Activated naive CD8-positive, alpha-beta T cell (primary cell): ENCODE data around the gene WASF2.
A peak's percentile ranks its signal among the peaks of the same experiment; 100 is the strongest.
"Not testable (repeated sequence)": the region's sequence is repeated elsewhere in the genome, so short reads cannot be mapped to it uniquely, and the experiment has no call there.

ENCODE experiments used
- H3K27ac Mint-ChIP-seq: one replicate; pipeline ENCODE4 v1.8.0; 2021; ENCODE audit warnings: mixed read lengths
- H3K27me3 Mint-ChIP-seq: one replicate; pipeline ENCODE4 v1.8.0; 2021; ENCODE audit warnings: mixed read lengths
- H3K36me3 Mint-ChIP-seq: one replicate; pipeline ENCODE4 v1.8.0; 2021; ENCODE audit warnings: mixed read lengths
- H3K4me1 Mint-ChIP-seq: one replicate; pipeline ENCODE4 v1.8.0; 2021; ENCODE audit warnings: low read depth, mixed read lengths
- H3K4me3 Mint-ChIP-seq: one replicate; pipeline ENCODE4 v1.8.0; 2021; ENCODE audit warnings: mild to moderate bottlenecking, mixed read lengths
- H3K9me3 Mint-ChIP-seq: one replicate; pipeline ENCODE4 v1.8.0; 2021; ENCODE audit warnings: low read depth, mixed read lengths

The WASF2 gene

GRCh38 chr1:27436204-27437159, 53.5 kb downstream of the WASF2 start:
- peaks cover 73% of the 10 kb centered on the region for H3K4me1 Mint-ChIP-seq
- H3K4me3 Mint-ChIP-seq = peak overlapping the region; percentile 53
- H3K27ac Mint-ChIP-seq = peak overlapping the region; percentile 86
- H3K36me3 Mint-ChIP-seq = peaks cover 10% of the 10 kb centered on the region
- no peaks in the 10 kb centered on the region for H3K9me3 Mint-ChIP-seq
- H3K27me3 Mint-ChIP-seq = no peaks in the 10 kb centered on the region

GRCh38 chr1:27435566-27436203, 54.3 kb downstream of the WASF2 start:
- Mint-ChIP-seq H3K36me3 (peaks cover 10% of the 10 kb centered on the region), H3K4me3 (peak overlapping the region; percentile 53)

GRCh38 chr1:27433706-27434105, 56.3 kb downstream of the WASF2 start:
- peaks cover 86% of the 10 kb centered on the region for H3K4me1 Mint-ChIP-seq
- H3K4me3 Mint-ChIP-seq = peak overlapping the region; percentile 9
- H3K36me3 Mint-ChIP-seq = peaks cover 2% of the 10 kb centered on the region
- no peaks in the 10 kb centered on the region for H3K9me3 Mint-ChIP-seq
- H3K27ac Mint-ChIP-seq = peak overlapping the region; percentile 81
- H3K27me3 Mint-ChIP-seq = no peaks in the 10 kb centered on the region

More at GRCh38 chr1:27435566-27436203, 54.3 kb downstream of the WASF2 start:
- Mint-ChIP-seq H3K27ac (peak overlapping the region; percentile 86), H3K4me1 (peaks cover 81% of the 10 kb centered on the region), H3K27me3 (no peaks in the 10 kb centered on the region), H3K9me3 (no peaks in the 10 kb centered on the region)

- H3K4me3 Mint-ChIP-seq, H3K9me3 Mint-ChIP-seq, H3K27ac Mint-ChIP-seq, H3K36me3 Mint-ChIP-seq, H3K27me3 Mint-ChIP-seq: not testable (repeated sequence)
- peaks cover 86% of the 10 kb centered on the region for H3K4me1 Mint-ChIP-seq
Observed at GRCh38 chr1:27432725-27433124, 57.2 kb downstream of the WASF2 start.

GRCh38 chr1:27431601-27431940, 58.4 kb downstream of the WASF2 start:
- peaks cover 5% of the 10 kb centered on the region for H3K36me3 Mint-ChIP-seq
- no peaks in the 10 kb centered on the region for H3K27me3 Mint-ChIP-seq
- H3K4me1 Mint-ChIP-seq = peaks cover 86% of the 10 kb centered on the region
- no peaks in the 10 kb centered on the region for H3K9me3 Mint-ChIP-seq
- H3K4me3 Mint-ChIP-seq = peak overlapping the region; percentile 57
- H3K27ac Mint-ChIP-seq = peak overlapping the region; percentile 83

GRCh38 chr1:27430903-27431600, 58.9 kb downstream of the WASF2 start:
- Mint-ChIP-seq H3K9me3 (no peaks in the 10 kb centered on the region), H3K27me3 (no peaks in the 10 kb centered on the region), H3K4me3 (peak overlapping the region; percentile 57), H3K27ac (peak overlapping the region; percentile 83), H3K4me1 (peaks cover 83% of the 10 kb centered on the region), H3K36me3 (peaks cover 8% of the 10 kb centered on the region)

GRCh38 chr1:27429029-27429425, 60.9 kb downstream of the WASF2 start:
- H3K4me1 Mint-ChIP-seq = peaks cover 75% of the 10 kb centered on the region
- peak overlapping the region; percentile 97 for H3K27ac Mint-ChIP-seq
- H3K4me3 Mint-ChIP-seq = peak overlapping the region; percentile 82
- H3K9me3 Mint-ChIP-seq = no peaks in the 10 kb centered on the region
- no peaks in the 10 kb centered on the region for H3K27me3 Mint-ChIP-seq
- peaks cover 11% of the 10 kb centered on the region for H3K36me3 Mint-ChIP-seq

- Mint-ChIP-seq H3K4me3 (peak overlapping the region; percentile 82), H3K9me3 (no peaks in the 10 kb centered on the region), H3K36me3 (peaks cover 11% of the 10 kb centered on the region), H3K27me3 (no peaks in the 10 kb centered on the region), H3K4me1 (peaks cover 75% of the 10 kb centered on the region), H3K27ac (peak overlapping the region; percentile 97)
Observed at GRCh38 chr1:27428316-27429028, 61.5 kb downstream of the WASF2 start.

GRCh38 chr1:27427816-27428315, 62.1 kb downstream of the WASF2 start:
- Mint-ChIP-seq H3K36me3 (peaks cover 11% of the 10 kb centered on the region), H3K4me3 (peak overlapping the region; percentile 82), H3K9me3 (no peaks in the 10 kb centered on the region), H3K27ac (peak overlapping the region; percentile 97), H3K4me1 (peaks cover 71% of the 10 kb centered on the region), H3K27me3 (no peaks in the 10 kb centered on the region)

- no peaks in the 10 kb centered on the region for H3K9me3 Mint-ChIP-seq
- no peaks in the 10 kb centered on the region for H3K27me3 Mint-ChIP-seq
- H3K27ac Mint-ChIP-seq = peak overlapping the region; percentile 97
- peaks cover 11% of the 10 kb centered on the region for H3K36me3 Mint-ChIP-seq
- peak overlapping the region; percentile 82 for H3K4me3 Mint-ChIP-seq
- H3K4me1 Mint-ChIP-seq = peaks cover 74% of the 10 kb centered on the region
Observed at GRCh38 chr1:27427329-27427728, 62.6 kb downstream of the WASF2 start.

- no peaks in the 10 kb centered on the region for H3K27me3 Mint-ChIP-seq
- peak overlapping the region; percentile 78 for H3K27ac Mint-ChIP-seq
- H3K4me1 Mint-ChIP-seq = peaks cover 62% of the 10 kb centered on the region
- peaks cover 11% of the 10 kb centered on the region for H3K36me3 Mint-ChIP-seq
- no peaks in the 10 kb centered on the region for H3K9me3 Mint-ChIP-seq
- no peak overlapping the region for H3K4me3 Mint-ChIP-seq
Observed at GRCh38 chr1:27423709-27424108, 66.3 kb downstream of the WASF2 start.

- peaks cover 6% of the 10 kb centered on the region for H3K36me3 Mint-ChIP-seq
Observed at GRCh38 chr1:27418326-27419185, 71.4 kb downstream of the WASF2 start.

GRCh38 chr1:27417713-27418112, 72.3 kb downstream of the WASF2 start:
- H3K9me3 Mint-ChIP-seq = no peaks in the 10 kb centered on the region
- peak overlapping the region; percentile 88 for H3K27ac Mint-ChIP-seq
- H3K27me3 Mint-ChIP-seq = no peaks in the 10 kb centered on the region
- peaks cover 42% of the 10 kb centered on the region for H3K4me1 Mint-ChIP-seq
- H3K36me3 Mint-ChIP-seq = peaks cover 6% of the 10 kb centered on the region
- no peak overlapping the region for H3K4me3 Mint-ChIP-seq

More at GRCh38 chr1:27418326-27419185, 71.4 kb downstream of the WASF2 start:
- Mint-ChIP-seq H3K27ac (peak overlapping the region; percentile 88), H3K27me3 (no peaks in the 10 kb centered on the region), H3K9me3 (no peaks in the 10 kb centered on the region), H3K4me3 (no peak overlapping the region), H3K4me1 (peaks cover 46% of the 10 kb centered on the region)
